IMR-90 (cell line): Measurements from ENCODE around the gene PPARD. TPM values are rescaled to one million over a fixed set of nuclear protein-coding genes. Genes with fewer than 3 reads are reported as not detected.

Source experiments
- ATAC-seq: fragments of 200-7000 bp; cut with Tn5 transposase; 2 replicates; pipeline ENCODE4 v1.9.1; 2020; ENCODE audit warnings: low read depth, mild to moderate bottlenecking, moderate library complexity
- BruUV-seq: library from RNA; stranded (reverse); fragments of 400-500 nt; replicated peaks from 2 replicates; lab custom pipeline; 2021; lab: Mats Ljungman, UMichigan
- CTCF ChIA-PET: fragments of 300-600 bp; formaldehyde crosslinking; extraction: SDS; loops from one replicate; lab custom pipeline; 2021; ENCODE audit warnings: antibody characterized with exemption; lab: Yijun Ruan, JAX
- POLR2A ChIA-PET: fragments of 300-600 bp; sonication (Branson Sonifier 250); formaldehyde crosslinking; loops from one replicate; lab custom pipeline; 2022; ENCODE audit warnings: antibody characterized with exemption; ENCODE audit not compliant: unreplicated experiment; lab: Charles Lee
- DNase-seq: peaks from one replicate; pipeline ENCODE4 v3.0.0; 2013
- H2AFZ ChIP-seq: replicated peaks from 2 replicates; pipeline ENCODE3; 2013; ENCODE audit warnings: low read length, mild to moderate bottlenecking; ENCODE audit not compliant: poor library complexity
- H2AK5ac ChIP-seq: 2 replicates; pipeline ENCODE4 v1.6.1; 2013; ENCODE audit warnings: low read depth, low read length, inconsistent platforms
- H2AK9ac ChIP-seq: replicated peaks from 2 replicates; pipeline ENCODE3; 2013; ENCODE audit warnings: mild to moderate bottlenecking, low read depth, low read length, moderate library complexity; ENCODE audit not compliant: poor library complexity
- H2BK120ac ChIP-seq: 2 replicates; pipeline ENCODE4 v1.6.1; 2013; ENCODE audit warnings: low read depth, low read length, inconsistent platforms
- H2BK15ac ChIP-seq: 3 replicates; pipeline ENCODE4 v1.6.1; 2013; ENCODE audit warnings: low read depth, low read length, inconsistent platforms
- H2BK20ac ChIP-seq: 2 replicates; pipeline ENCODE4 v1.6.1; 2013; ENCODE audit warnings: low read depth, mild to moderate bottlenecking, inconsistent platforms, low read length, moderate library complexity
- H2BK5ac ChIP-seq: 2 replicates; pipeline ENCODE4 v1.6.1; 2013; ENCODE audit warnings: mild to moderate bottlenecking, low read depth, low read length, inconsistent platforms; ENCODE audit not compliant: poor library complexity, severe bottlenecking
- H3K14ac ChIP-seq: replicated peaks from 2 replicates; pipeline ENCODE4 v1.6.1; 2013; ENCODE audit warnings: low read depth, low read length, inconsistent platforms
- H3K18ac ChIP-seq: 2 replicates; pipeline ENCODE4 v1.6.1; 2013; ENCODE audit warnings: low read depth, low read length, control low read depth
- H3K23ac ChIP-seq: 2 replicates; pipeline ENCODE4 v1.6.1; 2013; ENCODE audit warnings: low read depth, low read length, inconsistent platforms
- H3K27ac ChIP-seq: 2 replicates; pipeline ENCODE4 v1.5.1; 2013; ENCODE audit warnings: mild to moderate bottlenecking, control low read depth, low read length; ENCODE audit not compliant: insufficient read depth
- H3K27me3 ChIP-seq: 2 replicates; pipeline ENCODE4 v1.6.1; 2013; ENCODE audit warnings: low read length; ENCODE audit not compliant: control insufficient read depth, insufficient read depth
- H3K36me3 ChIP-seq: 2 replicates; pipeline ENCODE4 v1.6.1; 2013; ENCODE audit warnings: low read length, mixed read lengths; ENCODE audit not compliant: control insufficient read depth, insufficient read depth
- H3K4ac ChIP-seq: 2 replicates; pipeline ENCODE4 v1.6.1; 2013; ENCODE audit warnings: low read depth, low read length, inconsistent platforms
- H3K4me1 ChIP-seq: 2 replicates; pipeline ENCODE4 v1.6.1; 2013; ENCODE audit warnings: low read length, mixed read lengths; ENCODE audit not compliant: control insufficient read depth, insufficient read depth
- H3K4me2 ChIP-seq: 2 replicates; pipeline ENCODE4 v1.6.1; 2013; ENCODE audit warnings: low read depth, mild to moderate bottlenecking, control low read depth, low read length, moderate library complexity
- H3K4me3 ChIP-seq: 2 replicates; pipeline ENCODE4 v1.5.1; 2013; ENCODE audit warnings: low read depth, mild to moderate bottlenecking, control low read depth, low read length, moderate library complexity; ENCODE audit not compliant: insufficient read depth
- H3K56ac ChIP-seq: 2 replicates; pipeline ENCODE4 v1.6.1; 2013; ENCODE audit warnings: low read length, inconsistent platforms; ENCODE audit not compliant: insufficient read depth; ENCODE audit errors: extremely low read depth
- H3K79me1 ChIP-seq, 2 experiments: 2 replicates each; pipeline ENCODE4 v1.6.1; 2013; ENCODE audit warnings: low read length in 2 of 2, inconsistent platforms in 1 of 2, low read depth in 1 of 2
- H3K9ac ChIP-seq: 2 replicates; pipeline ENCODE4 v1.6.1; 2013; ENCODE audit warnings: low read depth, low read length, control low read depth
- H3K9me1 ChIP-seq: 2 replicates; pipeline ENCODE4 v1.6.1; 2013; ENCODE audit warnings: low read length, inconsistent platforms; ENCODE audit not compliant: insufficient read depth
- H3K9me3 ChIP-seq: 2 replicates; pipeline ENCODE4 v1.6.1; 2013; ENCODE audit warnings: low read length; ENCODE audit not compliant: control insufficient read depth, insufficient read depth
- H4K20me1 ChIP-seq: 2 replicates; pipeline ENCODE4 v1.6.1; 2013; ENCODE audit warnings: low read length, inconsistent platforms; ENCODE audit not compliant: insufficient read depth
- H4K5ac ChIP-seq: 2 replicates; pipeline ENCODE4 v1.6.1; 2013; ENCODE audit warnings: mild to moderate bottlenecking, low read depth, low read length, control low read depth
- H4K8ac ChIP-seq, 2 experiments: 2 replicates each; pipeline ENCODE4 v1.6.1; 2013; ENCODE audit warnings: low read depth in 2 of 2, low read length in 2 of 2, control low read depth in 1 of 2, inconsistent platforms in 1 of 2
- H4K91ac ChIP-seq: 2 replicates; pipeline ENCODE4 v1.6.1; 2013; ENCODE audit warnings: low read depth, low read length, inconsistent platforms; ENCODE audit not compliant: insufficient read depth
- CHD1 ChIP-seq: IDR thresholded peaks from 2 replicates; pipeline ENCODE4 v1.6.1; 2012; ENCODE audit warnings: low read depth, low read length, improper control_type of control experiment
- ELK1 ChIP-seq: fragments of 150-350 bp; IDR thresholded peaks from 2 replicates; pipeline ENCODE4 v1.6.1; 2016; ENCODE audit warnings: low read depth, mild to moderate bottlenecking, low read length, moderate library complexity, borderline replicate concordance
- MAFK ChIP-seq: IDR thresholded peaks from 2 replicates; pipeline ENCODE4 v1.6.1; 2012; ENCODE audit warnings: low read depth, low read length, improper control_type of control experiment
- MXI1 ChIP-seq: IDR thresholded peaks from 2 replicates; pipeline ENCODE4 v1.6.1; 2012; ENCODE audit warnings: low read depth, mild to moderate bottlenecking, low read length, moderate library complexity, borderline replicate concordance
- RAD21 ChIP-seq: IDR thresholded peaks from 2 replicates; pipeline ENCODE4 v1.6.1; 2012; ENCODE audit warnings: low read length, improper control_type of control experiment
- RFX5 ChIP-seq: IDR thresholded peaks from 2 replicates; pipeline ENCODE4 v1.8.0; 2012; ENCODE audit warnings: low read depth, mild to moderate bottlenecking, low read length, moderate library complexity
- SMC3 ChIP-seq: fragments of 150-350 bp; IDR thresholded peaks from 2 replicates; pipeline ENCODE4 v1.6.1; 2016; ENCODE audit warnings: low read depth, mild to moderate bottlenecking, antibody characterized with exemption, low read length, moderate library complexity
- WGBS, 2 experiments: methylation state at CpG; one replicate each; pipeline versions ENCODE4 v1.1.5 to v1.1.7; 2013; ENCODE audit warnings: missing lambda C conversion rate in 2 of 2; ENCODE audit not compliant: insufficient read length in 1 of 2; ENCODE audit errors: extremely low coverage in 2 of 2; 5-methylcytosine and 5-hydroxymethylcytosine counted together
- dilution Hi-C: fragments of 300-500 bp; cut with HindIII; formaldehyde crosslinking; loops from one replicate; pipeline ENCODE4 v1.14.3; 2018; ENCODE audit warnings: low sequenced_read_pairs; ENCODE audit not compliant: unreplicated experiment
- in situ Hi-C: fragments of 300-500 bp; cut with MboI; formaldehyde crosslinking; loops from 3 replicates; pipeline ENCODE4 v1.14.3; 2019; ENCODE audit warnings: low sequenced_read_pairs, inconsistent platforms, mixed read lengths
- intact Hi-C: fragments of 100-400 bp; cut with micrococcal nuclease; formaldehyde crosslinking; loops from 2 replicates; pipeline ENCODE4 v1.10.0; 2022
- polyA plus RNA-seq, 3 experiments: library from polyadenylated mRNA; depleted of rRNA; stranded (reverse); fragments of >200 nt; gene quantifications; 2 replicates each; pipeline ENCODE4 v1.2.3, GENCODE V29; 2012; ENCODE audit warnings: low replicate concordance in 1 of 3
- total RNA-seq: library from RNA; depleted of rRNA; stranded (reverse); fragments of >200 nt; gene quantifications from 2 replicates; pipeline ENCODE4 v1.2.3, GENCODE V29; 2012

The PPARD gene
- total and polyA plus RNA-seq, 2 of the 4 experiments (the other 2 are of a cell fraction): 10.4 to 69.0 TPM

GRCh38 chr6:35426074-35426473, 83.7 kb downstream of the PPARD start:
- Histone ChIP-seq H3K4me2 (no peak overlapping the region), H2BK20ac (peak overlapping the region; percentile 99), H3K9me3 (peaks cover 6% of the 10 kb centered on the region), H3K9me1 (peaks cover 31% of the 10 kb centered on the region), H3K36me3 (peaks cover 36% of the 10 kb centered on the region), H3K4me3 (no peak overlapping the region), H4K8ac (peak overlapping the region; percentile 92; a peak in 3 of 4 replicates), H4K91ac (peak overlapping the region; percentile 100), H3K14ac (peak overlapping the region; percentile 98), H4K20me1 (no peaks in the 10 kb centered on the region), H3K27ac (peak overlapping the region; percentile 97), H3K18ac (peak overlapping the region; percentile 92), H3K27me3 (no peaks in the 10 kb centered on the region), H3K4ac (peak overlapping the region; percentile 100), H4K5ac (peak overlapping the region; percentile 94), H3K9ac (peak overlapping the region; percentile 11; the same call in 1 of the 2 replicates), H2AK9ac (peak overlapping the region; percentile 96), H2BK5ac (peak overlapping the region; percentile 100), H2BK120ac (peak overlapping the region; percentile 100), H3K4me1 (peaks cover 39% of the 10 kb centered on the region), H3K79me1 (peaks cover 26 to 53% of the 10 kb centered on the region in 2 experiments), H3K56ac (peak overlapping the region; percentile 30; the same call in 1 of the 2 replicates), H2BK15ac (peak overlapping the region; percentile 57; the same call in 2 of the 3 replicates), H3K23ac (peak overlapping the region; percentile 68), H2AK5ac (peak overlapping the region; percentile 100), H2AFZ (no peak overlapping the region)
- dilution Hi-C loops: no loop called here
- in situ Hi-C loops: no loop called here
- TF ChIP-seq RFX5 (no peak), CHD1 (no peak), MXI1 (no peak), MAFK (no peak), RAD21 (no peak), SMC3 (no peak), ELK1 (no peak)
- no TSS peak for BruUV-seq
- WGBS, 2 experiments: 71% methylated on average over 2 of the region's 8 CpGs; no CpG with 5 or more reads in 1 of the 2 experiments
- CTCF ChIA-PET: no interaction called here
- intact Hi-C loops: no loop called here
- POLR2A ChIA-PET: no interaction called here
- DNase-seq (no peak), ATAC-seq (no peak)
